Measurements from ENCODE around the gene MAP2. TPM values are rescaled to one million over a fixed set of nuclear protein-coding genes. Genes with fewer than 3 reads are reported as not detected.

The MAP2 gene
- total and polyA plus RNA-seq, 11 donors, result 3.2 to 19.3 (median 8.9) TPM

DNA sequence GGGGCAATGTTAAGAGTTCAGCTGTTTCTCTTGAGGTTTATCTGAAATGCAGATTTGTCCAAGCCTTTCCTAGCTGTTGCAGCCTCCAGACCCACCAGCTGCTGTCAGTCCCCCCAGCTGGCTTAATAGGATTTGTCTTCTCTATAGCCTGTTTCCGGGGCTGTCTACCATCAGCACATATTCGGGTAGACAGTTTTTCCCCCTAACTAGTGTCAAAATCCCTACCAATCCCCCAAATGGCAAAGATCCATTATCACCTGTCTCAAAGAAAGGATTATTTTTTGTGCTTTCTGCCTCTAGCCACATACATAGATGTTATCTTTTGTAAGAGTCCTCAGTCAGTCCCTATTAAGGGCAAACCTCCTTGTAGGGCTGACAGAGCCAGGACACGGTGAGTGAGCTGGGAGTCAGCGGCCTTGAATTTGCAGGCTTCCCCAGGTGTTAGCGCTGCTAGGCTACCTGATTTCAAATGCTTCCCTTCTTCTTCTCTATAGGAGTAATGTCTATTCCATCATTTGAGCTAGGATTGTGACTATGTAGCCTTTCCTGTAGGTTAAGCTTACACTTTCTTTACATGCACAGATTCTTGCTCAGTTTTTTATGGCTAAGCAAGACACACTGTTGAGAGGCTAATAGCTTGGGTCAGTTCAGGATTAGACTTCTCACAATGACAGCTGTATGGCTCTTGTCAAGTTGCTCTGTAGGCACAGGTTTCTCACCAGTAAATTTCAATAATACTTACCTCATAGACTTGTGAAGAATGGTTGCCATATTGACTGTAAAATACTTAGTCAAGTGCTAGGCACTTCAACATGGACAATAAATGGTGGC, 176.7 kb downstream of the MAP2 start:
- WGBS, 4 donors, result 59 to 80% (median 66%) methylated on average over 5 of the region's 5 CpGs
- no peak overlapping the region for H3K4me3 ChIP-seq

DNA sequence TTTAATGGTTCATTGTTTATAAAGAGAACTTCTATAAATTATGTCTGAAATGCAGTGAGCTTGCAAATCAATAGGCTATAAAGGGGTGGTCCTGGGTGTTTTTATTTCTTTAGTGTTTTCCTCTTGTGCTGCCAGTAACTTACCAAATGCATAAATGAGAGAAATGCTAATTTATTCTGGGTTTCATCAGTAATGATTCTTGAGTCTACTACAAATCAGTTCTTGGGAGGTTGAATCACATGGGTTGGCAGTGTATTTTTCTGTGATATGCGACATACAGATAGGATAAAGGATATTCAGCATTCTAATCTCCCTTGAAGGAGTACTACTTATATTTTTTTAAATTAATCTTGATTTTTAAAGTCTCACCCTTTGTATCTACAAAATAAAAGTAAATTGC, 177.7 kb downstream of the MAP2 start:
- no peak for ATAC-seq
- H3K36me3 ChIP-seq, result no peaks in the 10 kb centered on the region
- intact Hi-C loops (cut with DNase I), result no loop called here
- H3K27me3 ChIP-seq, result no peaks in the 10 kb centered on the region
- no peaks in the 10 kb centered on the region for H3K4me1 ChIP-seq
- TF ChIP-seq, protein P1, sequence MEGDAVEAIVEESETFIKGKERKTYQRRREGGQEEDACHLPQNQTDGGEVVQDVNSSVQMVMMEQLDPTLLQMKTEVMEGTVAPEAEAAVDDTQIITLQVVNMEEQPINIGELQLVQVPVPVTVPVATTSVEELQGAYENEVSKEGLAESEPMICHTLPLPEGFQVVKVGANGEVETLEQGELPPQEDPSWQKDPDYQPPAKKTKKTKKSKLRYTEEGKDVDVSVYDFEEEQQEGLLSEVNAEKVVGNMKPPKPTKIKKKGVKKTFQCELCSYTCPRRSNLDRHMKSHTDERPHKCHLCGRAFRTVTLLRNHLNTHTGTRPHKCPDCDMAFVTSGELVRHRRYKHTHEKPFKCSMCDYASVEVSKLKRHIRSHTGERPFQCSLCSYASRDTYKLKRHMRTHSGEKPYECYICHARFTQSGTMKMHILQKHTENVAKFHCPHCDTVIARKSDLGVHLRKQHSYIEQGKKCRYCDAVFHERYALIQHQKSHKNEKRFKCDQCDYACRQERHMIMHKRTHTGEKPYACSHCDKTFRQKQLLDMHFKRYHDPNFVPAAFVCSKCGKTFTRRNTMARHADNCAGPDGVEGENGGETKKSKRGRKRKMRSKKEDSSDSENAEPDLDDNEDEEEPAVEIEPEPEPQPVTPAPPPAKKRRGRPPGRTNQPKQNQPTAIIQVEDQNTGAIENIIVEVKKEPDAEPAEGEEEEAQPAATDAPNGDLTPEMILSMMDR (IDR thresholded peaks at IDR 0.05), result no peak
- no peak for DNase-seq
- no peaks in the 10 kb centered on the region for H3K9me3 ChIP-seq
- no peak overlapping the region for H3K27ac ChIP-seq
- 83 to 97% (median 93%) methylated on average over 1 of the region's 1 CpG for WGBS, 4 donors
- H3K4me3 ChIP-seq, result no peak overlapping the region

More for the DNA sequence above, 176.7 kb downstream of the MAP2 start:
- Histone ChIP-seq H3K27me3 (no peaks in the 10 kb centered on the region), H3K36me3 (no peaks in the 10 kb centered on the region), H3K9me3 (peaks cover 0 to 3% (median 0%) of the 10 kb centered on the region in 12 donors), H3K27ac (no peak overlapping the region), H3K4me1 (no peaks in the 10 kb centered on the region)
- TF ChIP-seq, protein P1 (IDR thresholded peaks at IDR 0.05), result no peak
- no peak for TF ChIP-seq POLR2A (IDR thresholded peaks at IDR 0.05)
- ATAC-seq (no peak), DNase-seq (no peak)
- intact Hi-C loops (cut with DNase I), result no loop called here

DNA sequence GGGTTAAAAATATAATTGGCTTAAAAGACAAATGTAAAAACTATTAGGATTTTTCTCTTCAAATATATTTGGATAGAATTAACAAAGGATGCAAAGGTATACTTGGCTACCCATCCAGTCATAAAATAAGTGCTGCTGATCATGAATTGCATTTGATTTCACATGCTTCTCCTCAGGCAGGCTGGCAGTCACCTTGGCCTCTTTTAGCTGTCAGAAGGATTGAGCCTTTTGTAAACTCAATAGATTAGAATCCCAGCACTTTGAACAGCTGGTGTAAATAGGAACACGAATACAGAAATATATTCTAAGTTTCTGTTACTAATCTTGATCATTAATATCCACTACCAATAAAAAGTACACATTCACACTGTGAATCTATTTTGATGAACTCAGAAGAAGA, 178.4 kb downstream of the MAP2 start:
- WGBS, 4 donors, result 74 to 92% (median 79%) methylated on average over 1 of the region's 1 CpG
- Histone ChIP-seq H3K36me3 (no peaks in the 10 kb centered on the region), H3K9me3 (no peaks in the 10 kb centered on the region), H3K27me3 (no peaks in the 10 kb centered on the region), H3K27ac (no peak overlapping the region), H3K4me1 (no peaks in the 10 kb centered on the region), H3K4me3 (no peak overlapping the region)
- no peak for DNase-seq
- TF ChIP-seq, protein P1 (IDR thresholded peaks at IDR 0.05), result no peak
- TF ChIP-seq POLR2A (IDR thresholded peaks at IDR 0.05), result no peak
- intact Hi-C loops (cut with DNase I), result no loop called here
- no peak for ATAC-seq

DNA sequence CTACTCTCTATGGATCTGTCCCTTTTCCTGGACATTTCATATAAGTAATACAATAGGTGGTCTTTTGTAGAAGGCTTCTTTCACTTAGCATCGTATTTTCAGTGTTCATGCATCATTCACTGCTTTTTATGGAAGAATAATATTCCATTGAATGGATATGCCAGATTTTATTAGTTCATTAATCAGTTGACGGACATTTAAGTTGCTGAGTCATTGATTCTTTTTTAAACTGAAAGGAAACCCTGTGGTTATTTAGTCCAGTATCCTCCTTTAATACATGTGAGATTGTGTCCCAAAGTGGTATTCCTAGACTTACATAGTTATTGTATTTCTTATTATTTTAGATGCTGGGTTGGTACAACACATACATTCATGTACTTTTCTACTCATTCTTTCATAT, 185.7 kb downstream of the MAP2 start:
- no peak for ATAC-seq
- H3K36me3 ChIP-seq, result no peaks in the 10 kb centered on the region

More for the DNA sequence above, 185.7 kb downstream of the MAP2 start:
- no peaks in the 10 kb centered on the region for H3K27me3 ChIP-seq
- no peak overlapping the region for H3K4me3 ChIP-seq
- whole genome bisulfite sequencing, 4 donors, result 78 to 85% (median 82%) methylated on average over 2 of the region's 2 CpGs
- no peak overlapping the region for H3K27ac ChIP-seq
- H3K9me3 ChIP-seq, result no peaks in the 10 kb centered on the region
- TF ChIP-seq, protein P1 (IDR thresholded peaks at IDR 0.05), result no peak
- no peak for TF ChIP-seq POLR2A (IDR thresholded peaks at IDR 0.05)
- intact Hi-C loops (cut with DNase I), result no loop called here
- no peaks in the 10 kb centered on the region for H3K4me1 ChIP-seq
- DNase-seq, result no peak

Measured in heart left ventricle (tissue), 16 donors.